Neuronal stem cell (in vitro differentiated cells): ENCODE results near the gene NPSR1.

Experiments used
- DNase-seq: peaks from one replicate; pipeline ENCODE4 v3.0.0-alpha.2; 2013; ENCODE audit warnings: low spot score
- H2AFZ ChIP-seq: one replicate; pipeline ENCODE4 v1.6.1; 2013; ENCODE audit warnings: mild to moderate bottlenecking, low read length, inconsistent platforms
- H2AK5ac ChIP-seq: 2 replicates; pipeline ENCODE4 v1.6.1; 2013; ENCODE audit warnings: low read depth, mild to moderate bottlenecking, inconsistent platforms, low read length, moderate library complexity, mixed read lengths
- H2BK120ac ChIP-seq: 2 replicates; pipeline ENCODE4 v1.6.1; 2013; ENCODE audit warnings: low read depth, mild to moderate bottlenecking, inconsistent platforms, low read length, moderate library complexity, mixed read lengths
- H2BK12ac ChIP-seq: one replicate; pipeline ENCODE4 v1.6.1; 2013; ENCODE audit warnings: low read length, inconsistent platforms
- H2BK15ac ChIP-seq: 2 replicates; pipeline ENCODE4 v1.6.1; 2013; ENCODE audit warnings: mild to moderate bottlenecking, low read length, inconsistent platforms, mixed read lengths
- H2BK5ac ChIP-seq: one replicate; pipeline ENCODE4 v1.6.1; 2013; ENCODE audit warnings: inconsistent platforms, mild to moderate bottlenecking, low read length, moderate library complexity
- H3K14ac ChIP-seq: one replicate; pipeline ENCODE4 v1.6.1; 2013; ENCODE audit warnings: low read length, inconsistent platforms
- H3K18ac ChIP-seq: 2 replicates; pipeline ENCODE4 v1.6.1; 2013; ENCODE audit warnings: low read length, inconsistent platforms
- H3K23ac ChIP-seq: 2 replicates; pipeline ENCODE4 v1.6.1; 2013; ENCODE audit warnings: low read depth, mild to moderate bottlenecking, mixed read lengths, low read length, inconsistent platforms; ENCODE audit not compliant: poor library complexity
- H3K27ac ChIP-seq: replicated peaks from 3 replicates; pipeline ENCODE4 v1.5.1; 2013; ENCODE audit warnings: low read length, inconsistent platforms
- H3K27me3 ChIP-seq, 3 experiments: 2 replicates each; pipeline ENCODE4 v1.6.1; 2013; ENCODE audit warnings: low read length in 3 of 3, mild to moderate bottlenecking in 2 of 3, inconsistent platforms in 1 of 3, low read depth in 1 of 3, mixed read lengths in 1 of 3, moderate library complexity in 1 of 3; ENCODE audit not compliant: control insufficient read depth in 3 of 3, insufficient read depth in 3 of 3
- H3K36me3 ChIP-seq, 2 donors: replicated peaks in 1 of 2; 2 replicates each; pipeline ENCODE4 v1.6.1; 2013; ENCODE audit warnings: low read length in 2 of 2; ENCODE audit not compliant: control insufficient read depth in 2 of 2, insufficient read depth in 2 of 2
- H3K4ac ChIP-seq: 2 replicates; pipeline ENCODE4 v1.6.1; 2013; ENCODE audit warnings: inconsistent platforms, mild to moderate bottlenecking, low read length, moderate library complexity
- H3K4me1 ChIP-seq, 2 donors: 1 replicate in 1 of 2; 2 replicates in 1 of 2; pipeline ENCODE4 v1.6.1; 2013; ENCODE audit warnings: low read length in 2 of 2, low read depth in 1 of 2; ENCODE audit not compliant: control insufficient read depth in 2 of 2, insufficient read depth in 1 of 2
- H3K4me2 ChIP-seq: one replicate; pipeline ENCODE4 v1.6.1; 2013; ENCODE audit warnings: mild to moderate bottlenecking, low read length, inconsistent platforms; ENCODE audit not compliant: insufficient read depth, poor library complexity, severe bottlenecking
- H3K4me3 ChIP-seq, 2 donors: 2 replicates each; pipeline ENCODE4 v1.5.1; 2013; ENCODE audit warnings: low read length in 2 of 2, mild to moderate bottlenecking in 2 of 2, inconsistent platforms in 1 of 2, moderate library complexity in 1 of 2
- H3K79me1 ChIP-seq: one replicate; pipeline ENCODE4 v1.6.1; 2013; ENCODE audit warnings: low read depth, mild to moderate bottlenecking, inconsistent platforms, low read length, moderate library complexity
- H3K9ac ChIP-seq: one replicate; pipeline ENCODE4 v1.6.1; 2013; ENCODE audit warnings: mild to moderate bottlenecking, low read depth, low read length, inconsistent platforms; ENCODE audit not compliant: poor library complexity
- H3K9me3 ChIP-seq, 2 donors: replicated peaks in 1 of 2; 2 replicates each; pipeline versions ENCODE3 to v1.6.1; 2013; ENCODE audit warnings: low read length in 2 of 2, mild to moderate bottlenecking in 2 of 2, inconsistent platforms in 1 of 2, low read depth in 1 of 2, mixed read lengths in 1 of 2, moderate library complexity in 1 of 2; ENCODE audit not compliant: control insufficient read depth in 2 of 2, insufficient read depth in 1 of 2
- H4K8ac ChIP-seq: one replicate; pipeline ENCODE4 v1.6.1; 2013; ENCODE audit warnings: low read depth, mild to moderate bottlenecking, inconsistent platforms, low read length, moderate library complexity
- H4K91ac ChIP-seq: one replicate; pipeline ENCODE4 v1.6.1; 2013; ENCODE audit warnings: low read length, low read depth, mild to moderate bottlenecking, inconsistent platforms; ENCODE audit not compliant: poor library complexity
- WGBS, 2 donors: extraction: QIAGEN DNeasy Blood & Tissue Kit; methylation state at CpG; one replicate each; pipeline ENCODE4 v1.1.7; 2013; ENCODE audit warnings: missing lambda C conversion rate in 2 of 2, mixed read lengths in 1 of 2; ENCODE audit not compliant: insufficient read length in 2 of 2, insufficient replicate concordance in 1 of 2; ENCODE audit errors: extremely low coverage in 2 of 2; 5-methylcytosine and 5-hydroxymethylcytosine counted together

NPSR1 gene

DNA sequence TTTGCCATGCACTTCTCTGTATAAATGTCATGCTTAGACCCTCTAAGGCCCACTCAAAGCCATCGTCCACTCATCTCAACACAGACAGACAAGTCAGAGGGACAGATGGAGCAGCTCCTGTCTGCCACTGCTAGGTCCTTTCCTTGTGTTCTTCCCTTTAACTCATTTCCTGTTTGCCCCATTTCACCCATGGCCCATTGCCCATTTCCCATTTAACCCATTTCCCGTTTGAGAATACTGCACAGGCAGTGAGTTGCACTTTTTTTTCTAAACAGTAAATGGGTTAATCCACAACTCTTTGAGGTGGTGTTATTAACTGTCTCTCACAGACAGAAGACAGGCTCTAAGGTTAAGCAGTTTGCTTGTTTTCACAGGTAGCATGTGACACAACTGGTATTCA is 179.3 kb downstream of the NPSR1 start:
- H3K18ac ChIP-seq, result no peak overlapping the region
- no peaks in the 10 kb centered on the region for H3K9me3 ChIP-seq
- H3K27me3 ChIP-seq, result no peaks in the 10 kb centered on the region
- H3K4me1 ChIP-seq, result peaks cover 0 to 7% of the 10 kb centered on the region in 2 donors
- no peak overlapping the region for H2BK120ac ChIP-seq
- H3K4me3 ChIP-seq, result no peak overlapping the region
- no peak overlapping the region for H2BK5ac ChIP-seq
- no peak overlapping the region for H3K27ac ChIP-seq
- H3K23ac ChIP-seq, result no peak overlapping the region
- no peak overlapping the region for H2AFZ ChIP-seq
- no peak overlapping the region for H4K8ac ChIP-seq
- H3K36me3 ChIP-seq, result no peaks in the 10 kb centered on the region
- no peak overlapping the region for H2AK5ac ChIP-seq
- H3K4ac ChIP-seq, result no peak overlapping the region
- H3K9ac ChIP-seq, result no peak overlapping the region
- no CpG with 5 or more reads among the region's 2 CpGs for WGBS, 2 donors
- H3K79me1 ChIP-seq, result no peaks in the 10 kb centered on the region
- no peak overlapping the region for H2BK12ac ChIP-seq
- no peak for DNase-seq
- no peak overlapping the region for H3K14ac ChIP-seq
- no peak overlapping the region for H2BK15ac ChIP-seq
- H4K91ac ChIP-seq, result no peak overlapping the region
- H3K4me2 ChIP-seq, result no peak overlapping the region

DNA sequence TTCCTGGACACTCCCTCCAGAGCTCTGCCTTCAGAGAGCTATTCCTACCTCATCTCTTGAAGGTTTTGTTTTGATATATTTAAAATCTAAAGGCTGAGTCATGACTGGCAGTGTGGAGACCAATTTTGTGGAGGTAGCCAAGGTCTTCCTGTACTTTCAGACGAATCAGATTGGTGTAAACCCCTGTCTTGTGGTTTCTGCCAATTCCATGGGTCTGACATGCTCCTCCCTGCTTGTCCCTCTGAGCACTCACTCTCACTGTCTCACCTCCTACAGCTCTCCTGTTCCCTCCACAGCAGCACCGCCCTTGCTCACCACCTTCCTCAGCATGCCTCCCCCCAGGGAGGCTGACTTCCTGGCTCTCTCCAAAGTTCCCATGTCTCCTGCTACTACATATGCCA is 179.8 kb downstream of the NPSR1 start:
- Histone ChIP-seq H2BK12ac (peak overlapping the region; percentile 46), H2AFZ (no peak overlapping the region), H2BK120ac (peak overlapping the region; percentile 36), H4K8ac (no peak overlapping the region), H3K4ac (no peak overlapping the region), H3K23ac (no peak overlapping the region), H3K4me3 (no peak overlapping the region), H2BK15ac (no peak overlapping the region), H4K91ac (no peak overlapping the region), H3K9me3 (no peaks in the 10 kb centered on the region), H3K18ac (no peak overlapping the region), H3K27ac (no peak overlapping the region), H3K9ac (no peak overlapping the region), H3K14ac (no peak overlapping the region), H2AK5ac (no peak overlapping the region), H2BK5ac (no peak overlapping the region), H3K36me3 (no peaks in the 10 kb centered on the region), H3K27me3 (no peaks in the 10 kb centered on the region), H3K4me1 (peaks cover 0 to 7% of the 10 kb centered on the region in 2 donors), H3K79me1 (no peaks in the 10 kb centered on the region), H3K4me2 (no peak overlapping the region)
- WGBS, 2 donors, result no CpG with 5 or more reads among the region's 2 CpGs
- no peak for DNase-seq

DNA sequence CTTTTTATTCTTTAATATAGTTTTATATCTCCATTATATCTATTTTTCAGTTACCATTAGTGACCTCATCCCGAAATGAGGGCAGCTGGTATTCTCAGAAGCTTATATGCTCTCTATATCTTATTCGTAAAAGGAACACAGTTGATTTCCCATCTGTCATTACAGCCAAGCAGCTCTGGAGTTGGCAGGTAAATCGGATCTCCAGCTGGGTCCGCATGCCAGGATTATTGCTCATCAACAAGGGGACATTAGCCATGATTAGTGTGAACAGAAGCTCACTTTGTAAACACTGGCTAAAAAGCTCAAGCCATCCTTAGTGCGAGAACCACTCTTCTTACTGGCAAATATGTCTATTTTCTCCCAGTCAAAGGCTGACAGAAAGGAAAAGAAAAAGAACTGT is 180.3 kb downstream of the NPSR1 start:
- Histone ChIP-seq H3K4me2 (no peak overlapping the region), H3K23ac (no peak overlapping the region), H3K14ac (no peak overlapping the region), H3K36me3 (no peaks in the 10 kb centered on the region), H2BK5ac (no peak overlapping the region), H2BK12ac (no peak overlapping the region), H3K9ac (no peak overlapping the region), H3K18ac (no peak overlapping the region), H2AK5ac (no peak overlapping the region), H4K8ac (no peak overlapping the region), H4K91ac (no peak overlapping the region), H3K79me1 (no peaks in the 10 kb centered on the region), H3K4me1 (peaks cover 0 to 7% of the 10 kb centered on the region in 2 donors), H3K27me3 (no peaks in the 10 kb centered on the region), H2BK15ac (no peak overlapping the region), H3K27ac (no peak overlapping the region), H3K4me3 (no peak overlapping the region), H2BK120ac (no peak overlapping the region), H3K9me3 (no peaks in the 10 kb centered on the region), H3K4ac (no peak overlapping the region), H2AFZ (no peak overlapping the region)
- DNase-seq, result no peak
- whole genome bisulfite sequencing, 2 donors, result no CpG with 5 or more reads among the region's 5 CpGs

DNA sequence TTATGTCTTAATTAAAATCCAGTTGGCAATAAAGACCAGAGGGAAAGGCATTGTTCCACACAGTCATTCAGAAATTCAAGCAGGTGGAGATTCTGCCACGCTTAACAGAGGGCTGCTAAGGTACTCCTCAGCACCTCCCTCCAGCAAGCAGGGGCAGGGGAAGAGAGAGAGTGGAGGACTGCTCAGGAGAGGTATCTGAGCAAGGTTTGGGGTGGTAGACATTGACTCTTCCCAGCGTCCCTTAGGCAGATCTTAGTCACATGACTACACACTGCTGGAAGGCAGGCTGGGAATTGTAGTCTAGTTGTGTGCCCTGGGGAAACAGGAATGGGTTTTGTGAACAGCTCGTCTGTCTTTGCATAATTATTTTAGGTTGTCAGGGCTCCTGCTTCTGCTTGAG is 181.6 kb downstream of the NPSR1 start:
- H2BK120ac ChIP-seq, result no peak overlapping the region
- H3K27ac ChIP-seq, result no peak overlapping the region
- H2BK15ac ChIP-seq, result no peak overlapping the region
- no peaks in the 10 kb centered on the region for H3K36me3 ChIP-seq
- H3K79me1 ChIP-seq, result no peaks in the 10 kb centered on the region
- peaks cover 0 to 7% of the 10 kb centered on the region in 2 donors for H3K4me1 ChIP-seq
- no peak overlapping the region for H3K23ac ChIP-seq
- peak overlapping the region; percentile 56 for H2AFZ ChIP-seq
- H3K4ac ChIP-seq, result no peak overlapping the region
- no peak overlapping the region for H4K91ac ChIP-seq
- no peak overlapping the region for H3K9ac ChIP-seq
- no peak overlapping the region for H3K4me3 ChIP-seq
- H2AK5ac ChIP-seq, result no peak overlapping the region
- no peak overlapping the region for H3K4me2 ChIP-seq
- whole genome bisulfite sequencing, 2 donors, result no CpG with 5 or more reads among the region's 3 CpGs
- no peak overlapping the region for H2BK12ac ChIP-seq
- H3K14ac ChIP-seq, result no peak overlapping the region
- H3K18ac ChIP-seq, result no peak overlapping the region
- DNase-seq, result no peak
- no peak overlapping the region for H4K8ac ChIP-seq
- no peak overlapping the region for H2BK5ac ChIP-seq
- no peaks in the 10 kb centered on the region for H3K27me3 ChIP-seq
- H3K9me3 ChIP-seq, result no peaks in the 10 kb centered on the region
